ENCODE data around the gene CFAP61.

CFAP61 gene

GRCh38 chr20:20289331-20289730 is 237.0 kb downstream of the CFAP61 start:
- DNase-seq: no peak

- no peak for DNase-seq
Measured at GRCh38 chr20:20292472-20292871, 240.1 kb downstream of the CFAP61 start.

GRCh38 chr20:20293141-20293540 is 240.8 kb downstream of the CFAP61 start:
- DNase-seq: no peak

- DNase-seq: no peak
Measured at GRCh38 chr20:20293691-20294385, 241.5 kb downstream of the CFAP61 start.

- no peak for DNase-seq
Measured at GRCh38 chr20:20295621-20296498, 243.5 kb downstream of the CFAP61 start.

GRCh38 chr20:20297181-20297580 is 244.8 kb downstream of the CFAP61 start:
- DNase-seq: no peak

GRCh38 chr20:20297752-20298151 is 245.4 kb downstream of the CFAP61 start:
- no peak for DNase-seq

- DNase-seq: no peak
Measured at GRCh38 chr20:20299904-20300303, 247.6 kb downstream of the CFAP61 start.

- DNase-seq: no peak
Measured at GRCh38 chr20:20303320-20303719, 251.0 kb downstream of the CFAP61 start.

GRCh38 chr20:20303742-20304141 is 251.4 kb downstream of the CFAP61 start:
- no peak for DNase-seq

- DNase-seq: no peak
Measured at GRCh38 chr20:20304942-20305341, 252.6 kb downstream of the CFAP61 start.

- DNase-seq: no peak
Measured at GRCh38 chr20:20312562-20312961, 260.2 kb downstream of the CFAP61 start.

GRCh38 chr20:20317195-20317594 is 264.9 kb downstream of the CFAP61 start:
- no peak for DNase-seq

GRCh38 chr20:20317621-20318364 is 265.5 kb downstream of the CFAP61 start:
- DNase-seq: no peak

GRCh38 chr20:20318365-20319161 is 266.2 kb downstream of the CFAP61 start:
- DNase-seq: no peak

GRCh38 chr20:20321134-20321533 is 268.8 kb downstream of the CFAP61 start:
- no peak for DNase-seq

GRCh38 chr20:20321917-20322316 is 269.6 kb downstream of the CFAP61 start:
- DNase-seq: no peak

GRCh38 chr20:20322912-20323311 is 270.6 kb downstream of the CFAP61 start:
- DNase-seq: no peak

- no peak for DNase-seq
Measured at GRCh38 chr20:20327746-20328145, 275.4 kb downstream of the CFAP61 start.

GRCh38 chr20:20329564-20329963 is 277.2 kb downstream of the CFAP61 start:
- no peak for DNase-seq

- DNase-seq: no peak
Measured at GRCh38 chr20:20331156-20331555, 278.8 kb downstream of the CFAP61 start.

GRCh38 chr20:20331817-20332216 is 279.5 kb downstream of the CFAP61 start:
- DNase-seq: no peak

- no peak for DNase-seq
Measured at GRCh38 chr20:20333866-20334265, 281.5 kb downstream of the CFAP61 start.
